Measurements from ENCODE around the gene NFE2L1.
"Not testable (repeated sequence)": the region's sequence is repeated elsewhere in the genome, so short reads cannot be mapped to it uniquely, and the experiment has no call there.

Gene NFE2L1

DNA sequence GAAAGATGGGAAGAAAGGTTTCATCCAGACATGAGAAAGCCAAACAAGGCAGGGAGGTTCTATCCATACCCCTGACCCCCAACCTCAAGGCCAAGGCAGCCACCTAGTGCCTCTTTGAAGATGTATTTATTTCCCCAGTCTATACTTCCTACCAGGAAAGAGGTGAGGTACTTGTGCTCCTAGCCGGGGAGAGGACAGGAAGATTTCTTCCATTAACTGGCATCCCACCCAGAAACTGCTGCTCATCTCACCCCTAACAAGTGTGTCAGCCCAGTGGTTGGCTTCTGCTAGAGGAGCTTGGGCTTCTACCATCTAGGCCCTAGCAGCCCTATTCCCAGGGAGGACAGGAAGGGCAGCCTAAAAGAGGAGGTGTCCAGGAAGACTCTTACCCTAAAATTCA, 19.4 kb upstream of the NFE2L1 start:
- TF ChIP-seq, protein P1, sequence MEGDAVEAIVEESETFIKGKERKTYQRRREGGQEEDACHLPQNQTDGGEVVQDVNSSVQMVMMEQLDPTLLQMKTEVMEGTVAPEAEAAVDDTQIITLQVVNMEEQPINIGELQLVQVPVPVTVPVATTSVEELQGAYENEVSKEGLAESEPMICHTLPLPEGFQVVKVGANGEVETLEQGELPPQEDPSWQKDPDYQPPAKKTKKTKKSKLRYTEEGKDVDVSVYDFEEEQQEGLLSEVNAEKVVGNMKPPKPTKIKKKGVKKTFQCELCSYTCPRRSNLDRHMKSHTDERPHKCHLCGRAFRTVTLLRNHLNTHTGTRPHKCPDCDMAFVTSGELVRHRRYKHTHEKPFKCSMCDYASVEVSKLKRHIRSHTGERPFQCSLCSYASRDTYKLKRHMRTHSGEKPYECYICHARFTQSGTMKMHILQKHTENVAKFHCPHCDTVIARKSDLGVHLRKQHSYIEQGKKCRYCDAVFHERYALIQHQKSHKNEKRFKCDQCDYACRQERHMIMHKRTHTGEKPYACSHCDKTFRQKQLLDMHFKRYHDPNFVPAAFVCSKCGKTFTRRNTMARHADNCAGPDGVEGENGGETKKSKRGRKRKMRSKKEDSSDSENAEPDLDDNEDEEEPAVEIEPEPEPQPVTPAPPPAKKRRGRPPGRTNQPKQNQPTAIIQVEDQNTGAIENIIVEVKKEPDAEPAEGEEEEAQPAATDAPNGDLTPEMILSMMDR (IDR thresholded peaks at IDR 0.05) = no peak
- Histone ChIP-seq H3K9ac (no peak overlapping the region), H3K27ac (no peak overlapping the region)

GRCh38 chr17:48030531-48030930, 17.6 kb upstream of the NFE2L1 start:
- H3K27me3 ChIP-seq (ENCODE audit: control insufficient read depth, insufficient read depth, low read length) = no peaks in the 10 kb centered on the region
- no peak overlapping the region for H2AFZ ChIP-seq
- H3K79me2 ChIP-seq = no peaks in the 10 kb centered on the region
- H3K27ac ChIP-seq = peak overlapping the region; percentile 36
- TF ChIP-seq, protein P1 (IDR thresholded peaks at IDR 0.05) = no peak
- no peak overlapping the region for H3K4me2 ChIP-seq (ENCODE audit: low read length)
- H3K9me3 ChIP-seq (ENCODE audit: control insufficient read depth, low read length) = no peaks in the 10 kb centered on the region
- H3K36me3 ChIP-seq (ENCODE audit: control insufficient read depth, insufficient read depth, low read length) = no peaks in the 10 kb centered on the region
- no peak overlapping the region for H3K4me3 ChIP-seq (ENCODE audit: low read depth, low read length)
- H3K4me1 ChIP-seq = peaks cover 12% of the 10 kb centered on the region
- H3K9ac ChIP-seq = no peak overlapping the region

More for the DNA sequence above, 19.4 kb upstream of the NFE2L1 start:
- no peaks in the 10 kb centered on the region for H3K9me3 ChIP-seq (ENCODE audit: control insufficient read depth, low read length)
- no peak overlapping the region for H2AFZ ChIP-seq
- H3K79me2 ChIP-seq = no peaks in the 10 kb centered on the region
- no peak overlapping the region for H3K4me3 ChIP-seq (ENCODE audit: low read depth, low read length)
- no peaks in the 10 kb centered on the region for H3K27me3 ChIP-seq (ENCODE audit: control insufficient read depth, insufficient read depth, low read length)
- no peak overlapping the region for H3K4me2 ChIP-seq (ENCODE audit: low read length)
- H3K4me1 ChIP-seq = peaks cover 23% of the 10 kb centered on the region
- no peaks in the 10 kb centered on the region for H3K36me3 ChIP-seq (ENCODE audit: control insufficient read depth, insufficient read depth, low read length)

DNA sequence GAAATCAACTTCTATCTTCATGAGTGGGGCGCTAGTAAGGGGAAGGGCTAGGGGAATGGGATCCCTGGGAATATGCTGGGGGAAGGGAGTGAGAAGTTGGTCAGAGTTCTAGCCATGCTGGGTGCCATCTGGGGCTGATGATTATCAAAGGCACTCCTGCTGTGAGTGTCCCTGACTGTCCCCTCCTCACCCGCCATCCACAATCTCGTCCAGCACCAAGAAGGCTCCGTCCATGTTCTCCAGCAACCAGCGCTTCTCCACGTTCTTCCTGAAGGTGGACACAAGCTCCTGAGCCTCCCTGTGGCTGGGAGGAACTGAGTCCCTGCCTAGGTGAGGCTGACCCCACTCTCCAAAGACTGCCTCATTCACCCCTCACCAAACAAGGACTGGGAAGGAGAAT, 16.2 kb upstream of the NFE2L1 start:
- no peaks in the 10 kb centered on the region for H3K27me3 ChIP-seq (ENCODE audit: control insufficient read depth, insufficient read depth, low read length)
- no peaks in the 10 kb centered on the region for H3K4me1 ChIP-seq
- H2AFZ ChIP-seq = no peak overlapping the region
- H3K79me2 ChIP-seq = no peaks in the 10 kb centered on the region
- no peak overlapping the region for H3K4me3 ChIP-seq (ENCODE audit: low read depth, low read length)
- H3K9me3 ChIP-seq (ENCODE audit: control insufficient read depth, low read length) = no peaks in the 10 kb centered on the region
- TF ChIP-seq, protein P1 (IDR thresholded peaks at IDR 0.05) = no peak
- H3K4me2 ChIP-seq (ENCODE audit: low read length) = no peak overlapping the region
- H3K9ac ChIP-seq = no peak overlapping the region
- H3K36me3 ChIP-seq (ENCODE audit: control insufficient read depth, insufficient read depth, low read length) = no peaks in the 10 kb centered on the region
- no peak overlapping the region for H3K27ac ChIP-seq

- not testable (repeated sequence) for H3K4me1 ChIP-seq; H3K27me3 ChIP-seq (ENCODE audit: control insufficient read depth, insufficient read depth, low read length); H3K36me3 ChIP-seq (ENCODE audit: control insufficient read depth, insufficient read depth, low read length); H2AFZ ChIP-seq; H3K79me2 ChIP-seq; H3K4me2 ChIP-seq (ENCODE audit: low read length); H3K27ac ChIP-seq; H3K4me3 ChIP-seq (ENCODE audit: low read depth, low read length); H3K9ac ChIP-seq; H3K9me3 ChIP-seq (ENCODE audit: control insufficient read depth, low read length)
Measured at GRCh38 chr17:48034734-48035133, 13.4 kb upstream of the NFE2L1 start.

DNA sequence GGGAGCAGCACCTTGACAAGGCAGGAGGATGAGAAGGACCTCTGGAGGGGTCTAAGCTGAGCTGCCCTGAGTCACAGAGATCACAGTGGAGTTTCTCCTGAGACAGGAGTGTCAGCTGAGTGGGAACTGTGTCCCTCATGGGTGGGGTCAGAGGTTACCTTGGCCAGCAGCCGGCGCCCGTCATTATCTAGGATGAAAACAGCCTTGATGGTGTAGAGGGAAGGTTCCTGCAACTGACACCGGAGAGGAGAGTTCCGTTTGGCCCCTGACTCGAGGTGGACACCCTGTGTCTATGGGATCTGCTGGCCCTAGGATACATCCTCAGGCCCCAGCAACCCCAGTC, 11.5 kb upstream of the NFE2L1 start:
- H3K4me2 ChIP-seq (ENCODE audit: low read length) = peak overlapping the region; percentile 98
- no peaks in the 10 kb centered on the region for H3K36me3 ChIP-seq (ENCODE audit: control insufficient read depth, insufficient read depth, low read length)
- no peaks in the 10 kb centered on the region for H3K9me3 ChIP-seq (ENCODE audit: control insufficient read depth, low read length)
- no peak overlapping the region for H3K9ac ChIP-seq
- H3K4me1 ChIP-seq = peaks cover 4% of the 10 kb centered on the region
- TF ChIP-seq, protein P1 (IDR thresholded peaks at IDR 0.05) = no peak
- peak overlapping the region; percentile 94 for H2AFZ ChIP-seq
- peak overlapping the region; percentile 67 for H3K4me3 ChIP-seq (ENCODE audit: low read depth, low read length)
- no peaks in the 10 kb centered on the region for H3K27me3 ChIP-seq (ENCODE audit: control insufficient read depth, insufficient read depth, low read length)
- no peaks in the 10 kb centered on the region for H3K79me2 ChIP-seq
- H3K27ac ChIP-seq = peak overlapping the region; percentile 76
